ENCODE data around the gene EVA1C.
"Not testable (repeated sequence)": the region's sequence is repeated elsewhere in the genome, so short reads cannot be mapped to it uniquely, and the experiment has no call there.

The EVA1C gene

DNA sequence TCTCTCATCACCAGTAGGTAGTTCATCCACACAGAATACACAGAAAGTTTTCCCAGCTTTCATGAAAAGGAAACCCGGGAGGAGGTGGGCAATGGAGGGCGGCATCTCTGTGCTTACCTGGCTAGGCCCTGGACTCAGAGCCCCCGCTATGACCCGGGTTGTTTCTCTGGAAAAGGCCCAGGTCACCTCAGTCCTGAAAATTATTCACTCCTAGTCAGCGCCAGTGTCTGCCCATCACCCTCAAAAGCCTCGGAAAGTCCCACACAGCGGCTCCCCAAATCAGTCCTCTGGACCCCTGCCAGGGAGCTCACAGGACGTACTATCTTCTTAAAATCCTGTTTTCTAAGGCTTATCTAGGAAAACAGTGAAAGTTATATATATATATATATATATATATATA is 121.6 kb downstream of the EVA1C start:
- DNase-seq: no peak

DNA sequence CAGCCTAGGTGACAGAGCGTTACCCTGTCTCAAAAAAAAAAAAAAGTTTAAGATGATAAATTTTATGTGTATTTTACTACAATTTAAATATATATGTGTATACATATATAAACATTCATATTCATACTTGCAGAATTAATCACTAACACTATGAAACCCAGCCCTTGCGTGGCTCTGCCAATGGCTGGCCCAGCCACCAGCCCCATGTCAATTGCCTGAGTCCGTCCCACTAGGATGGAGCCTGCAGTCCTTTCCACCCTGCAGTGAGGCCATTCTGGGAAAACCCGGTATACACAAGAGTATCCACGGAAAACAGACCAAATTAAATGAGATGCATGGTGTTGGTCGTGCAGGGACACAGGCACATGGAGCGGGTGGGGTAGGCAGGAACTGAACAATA is 123.1 kb downstream of the EVA1C start:
- DNase-seq: no peak

DNA sequence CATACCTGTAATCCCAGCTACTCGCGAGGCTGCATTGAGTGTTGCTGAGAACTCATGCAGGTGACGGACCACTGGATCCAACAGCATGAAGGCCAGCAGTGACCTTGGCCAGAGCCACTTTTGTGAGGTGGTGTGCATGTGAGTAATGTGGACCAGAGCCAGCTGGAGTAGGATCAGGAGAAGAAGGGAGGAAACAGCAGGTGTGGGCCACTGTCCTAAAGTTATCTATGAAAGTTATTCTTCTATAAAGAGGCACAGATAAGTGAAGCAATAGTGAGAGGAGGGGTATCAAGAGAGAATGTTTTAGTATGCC is 125.0 kb downstream of the EVA1C start:
- DNase-seq: no peak

DNA sequence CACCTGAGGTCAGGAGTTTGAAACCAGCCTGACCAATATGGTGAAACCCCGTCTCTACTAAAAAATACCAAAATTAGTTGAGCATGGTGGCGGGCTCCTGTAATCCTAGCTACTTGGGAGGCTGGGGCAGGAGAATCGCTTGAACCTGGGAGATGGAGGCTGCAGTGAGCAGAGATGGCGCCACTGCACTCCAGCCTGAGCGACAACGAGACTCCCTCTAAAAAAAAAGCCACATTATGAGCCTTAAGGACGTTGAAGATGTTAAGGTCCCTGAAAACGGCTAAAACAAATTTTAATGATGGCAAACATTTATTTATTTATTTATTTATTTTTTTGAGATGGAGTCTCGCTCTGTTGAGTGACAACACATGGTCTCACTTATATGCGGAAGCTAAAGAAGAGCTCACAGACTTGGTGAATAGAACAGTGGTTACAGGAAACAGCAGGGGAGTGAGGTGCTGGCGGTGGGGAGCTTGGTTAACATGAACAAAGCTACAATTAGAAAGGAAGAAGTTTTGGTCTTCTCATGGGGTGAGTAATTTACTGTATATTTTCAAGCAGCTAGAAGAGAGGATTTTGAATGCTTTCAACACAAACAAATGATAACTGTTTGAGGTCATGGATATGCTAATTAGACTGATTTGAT is 125.8 kb downstream of the EVA1C start:
- no peak for DNase-seq

DNA sequence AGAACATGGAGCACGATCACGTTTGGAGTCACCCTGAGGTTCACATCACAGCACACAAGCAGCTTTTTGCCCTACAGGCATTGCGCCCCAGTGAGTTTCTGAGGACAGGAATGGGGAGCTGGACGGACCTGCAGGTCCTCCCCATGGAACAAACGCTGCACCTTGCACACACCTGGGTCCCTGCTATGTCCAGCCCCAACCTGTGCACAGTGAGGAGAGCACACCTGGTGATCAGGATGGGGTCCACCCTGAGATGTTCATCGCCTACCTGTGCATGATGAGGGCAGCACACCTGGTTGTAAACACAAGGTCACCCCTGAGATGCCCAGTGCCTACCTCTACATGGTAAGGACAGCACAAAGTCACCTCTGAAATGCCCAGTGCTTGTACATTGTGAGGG is 126.9 kb downstream of the EVA1C start:
- DNase-seq: no peak

DNA sequence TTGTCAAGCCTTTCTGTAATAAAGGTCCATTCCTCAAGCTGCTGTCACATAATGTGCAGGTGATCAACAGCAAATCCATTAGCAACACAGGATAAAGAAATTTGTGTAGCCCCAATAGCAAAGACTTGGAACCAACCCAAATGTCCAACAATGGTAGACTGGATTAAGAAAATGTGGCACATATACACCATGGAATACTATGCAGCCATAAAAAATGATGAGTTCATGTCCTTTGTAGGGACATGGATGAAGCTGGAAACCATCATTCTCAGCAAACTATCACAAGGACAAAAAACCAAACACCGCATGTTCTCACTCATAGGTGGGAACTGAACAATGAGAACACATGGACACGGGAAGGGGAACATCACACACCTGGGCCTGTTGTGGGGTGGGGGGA is 130.6 kb downstream of the EVA1C start:
- not testable (repeated sequence) for DNase-seq

DNA sequence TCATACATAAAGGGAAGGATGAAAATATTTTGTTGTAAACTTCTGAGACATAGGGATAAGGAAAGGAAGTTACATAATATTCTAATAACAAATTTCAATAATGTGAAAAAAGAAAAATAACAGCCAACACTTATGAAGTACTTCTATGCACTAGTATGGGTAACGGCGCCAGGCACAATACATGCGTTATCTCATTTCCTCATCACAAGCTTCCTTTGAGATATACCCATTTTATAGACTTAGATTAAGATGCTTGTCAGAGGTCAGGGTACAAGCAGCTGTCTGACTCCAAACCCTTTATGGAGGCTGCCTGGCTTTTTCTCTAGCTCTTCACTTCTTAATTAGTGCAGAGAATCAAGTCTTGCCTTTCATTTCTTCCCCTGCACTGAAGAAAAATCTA is 131.5 kb downstream of the EVA1C start:
- no peak for DNase-seq

DNA sequence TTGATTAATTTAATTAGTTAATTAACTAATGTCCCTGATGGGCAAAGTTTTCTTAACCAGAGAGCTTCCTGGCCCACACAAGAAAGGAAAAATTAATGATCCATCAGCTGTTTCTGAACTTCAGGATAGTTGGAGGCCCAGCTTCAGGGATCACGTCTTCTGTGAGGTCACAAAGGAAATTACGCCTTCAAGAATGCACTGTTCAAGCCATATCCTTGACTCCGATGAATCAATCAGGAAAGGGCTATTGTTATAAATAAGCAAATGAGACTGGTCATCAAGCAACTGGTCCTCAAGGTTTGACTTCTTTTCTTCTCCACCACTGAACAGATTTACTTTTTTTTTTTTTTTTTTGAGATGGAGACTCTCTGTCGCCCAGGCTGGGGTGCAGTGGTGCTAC is 132.2 kb downstream of the EVA1C start:
- DNase-seq: no peak

DNA sequence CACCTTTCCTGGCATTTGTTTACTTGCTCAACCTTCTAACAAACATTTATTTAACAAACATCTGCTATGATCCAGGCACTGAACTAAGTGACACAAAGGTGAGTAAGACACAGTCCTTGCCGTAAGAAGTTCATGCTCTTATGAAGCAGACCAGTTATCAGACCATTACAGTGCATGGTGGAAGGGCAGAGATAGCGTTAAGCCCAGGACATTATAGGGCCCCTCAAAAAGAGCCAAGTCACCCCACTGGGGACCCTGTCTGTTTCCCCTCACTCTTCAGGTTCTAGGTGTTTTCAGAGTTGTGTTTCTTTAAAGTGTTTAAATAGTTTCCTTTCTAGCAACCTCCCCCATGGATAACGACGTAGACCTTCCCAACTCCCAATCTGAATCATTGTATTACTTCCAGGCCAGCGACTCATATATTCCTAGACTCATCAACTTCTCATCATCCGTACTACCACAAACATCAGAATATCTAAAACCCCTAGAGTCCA is 133.5 kb downstream of the EVA1C start:
- no peak for DNase-seq

DNA sequence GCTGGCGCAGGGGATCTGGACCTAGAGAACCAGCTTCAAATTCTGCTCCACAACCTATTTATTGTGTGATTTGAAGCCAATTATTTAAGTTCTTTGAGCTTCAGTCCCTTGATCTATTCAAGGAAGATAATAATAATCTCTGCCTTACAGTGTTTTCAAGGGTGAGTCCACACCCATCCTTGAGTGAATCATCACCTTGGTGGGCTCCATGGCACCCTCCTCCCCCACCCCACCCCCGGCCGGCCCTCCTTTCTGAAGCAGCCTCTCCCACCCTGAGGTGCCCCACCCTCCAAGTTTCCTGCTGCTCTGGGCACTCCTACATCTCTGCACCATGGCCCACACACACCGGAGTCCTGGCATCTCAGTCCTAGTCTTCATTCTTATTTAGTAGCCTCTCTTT is 134.5 kb downstream of the EVA1C start:
- no peak for DNase-seq

DNA sequence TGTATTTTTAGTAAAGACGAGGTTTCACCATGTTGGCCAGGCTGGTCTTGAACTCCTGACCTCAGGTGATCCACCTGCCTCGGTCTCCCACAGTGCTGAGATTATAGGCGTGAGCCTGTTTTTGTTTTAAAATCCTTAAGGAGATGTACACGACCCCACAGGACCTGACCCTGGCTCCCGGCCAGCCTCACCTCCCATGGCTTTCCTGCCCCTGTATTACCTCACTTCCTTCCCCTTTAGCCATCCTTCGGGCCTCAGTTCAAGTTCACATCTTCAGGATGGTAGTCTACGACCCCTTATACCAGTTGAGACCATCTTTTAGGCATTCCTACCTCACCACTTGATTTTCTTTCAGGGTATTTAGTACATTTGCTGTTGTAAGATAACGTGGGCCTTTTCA is 136.5 kb downstream of the EVA1C start:
- DNase-seq: no peak

DNA sequence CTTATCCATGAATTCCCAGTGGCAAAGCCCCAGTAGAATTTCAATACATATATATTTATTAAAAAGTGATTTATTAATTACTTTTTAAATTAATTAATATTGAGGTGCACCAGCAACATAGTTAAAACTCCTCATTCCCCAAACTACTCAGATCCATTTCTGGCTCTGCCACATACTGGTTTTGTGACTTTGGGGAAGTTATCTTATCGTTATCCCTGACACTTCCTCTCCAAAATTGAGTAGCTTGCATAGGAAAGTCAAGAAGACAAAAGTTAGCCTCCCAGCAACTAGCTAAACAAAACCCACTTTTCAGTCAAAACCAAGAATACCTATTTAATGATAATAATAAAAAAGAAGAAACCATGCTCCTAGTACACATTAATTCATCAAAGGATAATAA is 136.9 kb downstream of the EVA1C start:
- DNase-seq: no peak

DNA sequence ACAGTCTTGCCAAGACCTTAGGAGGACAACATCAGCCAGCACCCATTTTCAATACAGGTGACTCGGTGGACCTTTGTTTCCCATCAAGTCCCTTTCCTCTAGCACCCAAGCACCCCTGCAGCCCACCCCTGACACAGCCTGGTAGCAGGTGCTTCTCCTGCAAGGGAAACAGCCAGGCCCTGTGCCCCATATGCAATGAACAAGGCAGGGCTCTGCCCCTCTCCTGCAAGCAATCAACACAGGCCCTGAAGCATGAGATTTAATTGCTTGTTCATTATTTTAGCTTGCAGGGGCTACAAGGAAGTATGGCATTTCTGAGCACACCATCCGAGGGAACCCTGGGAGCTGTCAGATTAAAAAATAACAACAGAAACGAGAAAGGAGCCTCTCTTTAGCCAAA is 137.4 kb downstream of the EVA1C start:
- DNase-seq: no peak

DNA sequence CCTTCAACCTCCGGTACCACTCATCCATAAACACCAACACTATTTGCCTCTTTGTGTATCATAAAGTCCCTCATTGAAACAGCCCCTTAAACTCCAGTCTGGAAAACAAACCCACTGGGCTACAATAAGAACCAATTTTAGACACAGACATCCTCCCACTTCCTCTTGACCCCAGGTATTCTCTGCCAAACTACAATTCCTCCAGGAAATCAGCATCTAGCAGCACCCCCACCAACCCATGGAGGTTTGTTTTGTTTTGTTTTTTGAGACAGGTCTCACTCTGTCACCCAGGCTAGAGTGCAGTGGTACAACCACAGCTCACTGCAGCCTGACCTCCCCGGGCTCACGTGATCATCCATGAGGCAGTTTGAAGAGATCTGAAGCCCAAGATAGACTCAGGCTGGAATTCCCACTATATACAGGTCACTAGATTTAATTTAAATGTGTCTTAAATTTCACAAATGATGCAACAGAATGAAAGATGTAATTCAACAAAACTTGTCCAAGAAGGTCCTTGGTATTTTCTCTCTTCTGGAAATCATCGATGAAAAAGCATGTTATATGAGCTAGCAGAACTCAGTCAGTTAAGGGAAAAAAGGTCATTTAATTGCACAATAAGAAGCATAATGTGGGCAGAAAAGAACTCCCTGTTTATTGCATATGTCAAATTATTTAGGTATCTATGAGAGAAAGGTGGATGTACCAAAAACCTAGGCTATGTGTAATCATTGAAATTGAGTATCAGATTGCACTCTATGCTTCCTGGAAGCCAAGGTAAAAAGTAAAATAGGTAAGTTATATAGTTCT is 142.5 kb downstream of the EVA1C start:
- no peak for DNase-seq

DNA sequence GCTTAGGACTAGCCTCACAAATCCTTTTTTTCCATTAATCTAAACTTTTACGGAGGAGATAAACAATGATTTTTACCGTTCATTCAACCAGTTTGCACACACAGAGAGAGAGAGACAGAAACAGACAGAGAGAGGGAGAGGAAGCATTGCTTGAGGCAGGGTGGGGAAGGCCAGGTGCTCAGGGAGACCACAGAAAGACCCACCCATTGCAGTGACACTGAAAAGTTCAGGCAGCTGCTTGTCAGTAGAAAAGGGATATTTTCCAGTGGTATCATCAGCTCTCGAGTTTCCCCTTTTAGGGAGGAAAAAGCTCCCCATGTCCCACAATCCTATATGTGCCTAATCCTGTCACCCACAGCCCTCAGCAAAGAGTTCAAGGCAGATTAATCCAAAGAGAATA is 145.6 kb downstream of the EVA1C start:
- no peak for DNase-seq

DNA sequence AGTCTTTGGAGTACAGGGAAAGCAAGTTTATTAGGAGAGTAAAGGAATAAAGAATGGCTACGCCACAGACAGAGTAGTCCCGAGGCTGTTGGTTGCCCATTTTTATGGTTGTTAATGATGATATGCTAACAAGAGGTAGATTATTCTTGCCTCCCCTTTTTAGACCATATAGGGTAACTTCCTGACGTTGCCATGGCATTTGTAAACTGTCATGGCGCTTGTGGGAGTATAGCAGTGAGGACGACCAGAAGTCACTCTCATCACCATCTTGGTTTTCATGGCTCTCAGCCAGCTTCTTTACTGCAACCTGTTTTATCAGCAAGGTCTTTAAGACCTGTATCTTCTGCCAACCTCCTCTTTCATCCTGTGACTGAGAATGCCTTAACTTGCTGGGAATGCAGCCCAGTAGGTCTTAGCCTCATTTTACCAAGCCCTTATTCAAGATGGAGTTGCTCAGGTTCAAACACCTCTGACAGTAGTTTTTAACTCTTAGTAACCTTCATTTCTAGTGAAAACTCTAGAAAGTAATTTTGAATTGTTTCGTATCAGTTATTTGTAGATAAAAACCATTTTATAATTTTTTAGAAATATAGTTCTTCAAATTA is 146.6 kb downstream of the EVA1C start:
- no peak for DNase-seq

DNA sequence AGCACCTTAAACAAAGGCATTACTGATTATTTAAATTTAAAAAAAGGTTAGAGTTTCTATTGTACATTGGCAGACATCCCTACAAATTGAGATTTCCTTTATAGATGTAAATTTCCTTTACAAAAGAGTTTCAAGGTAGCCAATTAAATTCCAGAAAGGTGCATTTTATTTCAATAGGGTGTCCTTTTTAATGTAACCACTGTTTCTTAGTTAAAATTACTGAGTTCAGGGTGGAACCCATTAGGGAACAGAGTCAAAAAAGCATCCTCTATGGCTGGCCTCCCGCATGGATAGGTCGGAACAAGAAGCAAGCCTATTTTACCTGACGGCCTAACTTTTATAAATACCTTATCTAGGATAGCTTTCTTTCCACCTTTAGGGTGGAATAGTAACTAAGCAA is 148.4 kb downstream of the EVA1C start:
- DNase-seq: no peak

DNA sequence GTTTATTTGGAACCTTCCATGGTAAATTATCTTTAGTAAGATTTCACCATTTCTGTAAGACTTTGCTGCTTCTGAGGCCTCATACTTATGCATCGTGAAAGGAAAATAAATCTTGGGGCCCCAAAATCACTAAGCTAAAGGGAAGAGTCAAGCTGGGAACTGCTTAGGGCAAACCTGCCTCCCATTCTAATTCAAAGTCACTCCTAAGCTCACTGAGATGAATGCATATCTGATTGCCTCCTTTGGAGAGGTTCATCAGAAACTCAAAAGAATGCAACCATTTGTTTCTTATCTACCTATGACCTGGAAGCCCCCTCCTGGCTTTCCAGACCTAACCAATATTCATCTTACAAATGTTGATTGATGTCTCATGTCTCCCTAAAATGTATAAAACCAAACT is 149.0 kb downstream of the EVA1C start:
- not testable (repeated sequence) for DNase-seq

DNA sequence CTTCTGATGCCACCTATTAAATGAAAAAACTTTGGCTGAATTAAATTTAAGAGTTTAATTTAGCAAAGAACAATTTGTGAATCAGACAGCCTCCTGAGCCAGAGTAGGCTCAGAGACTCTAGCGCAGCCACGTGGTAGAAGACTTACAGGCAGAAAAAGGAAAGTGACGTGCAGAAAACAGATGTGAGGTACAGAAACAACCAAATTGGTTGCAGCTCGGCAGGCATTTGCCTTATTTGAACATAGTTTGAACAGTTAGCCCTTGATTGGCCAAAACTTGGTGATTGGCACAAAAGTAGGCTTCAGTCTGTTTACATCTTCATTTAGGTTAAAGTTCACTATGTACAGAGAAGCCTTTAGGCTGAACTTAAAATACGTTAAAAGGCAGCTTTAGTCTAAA is 149.9 kb downstream of the EVA1C start:
- DNase-seq: no peak

DNA sequence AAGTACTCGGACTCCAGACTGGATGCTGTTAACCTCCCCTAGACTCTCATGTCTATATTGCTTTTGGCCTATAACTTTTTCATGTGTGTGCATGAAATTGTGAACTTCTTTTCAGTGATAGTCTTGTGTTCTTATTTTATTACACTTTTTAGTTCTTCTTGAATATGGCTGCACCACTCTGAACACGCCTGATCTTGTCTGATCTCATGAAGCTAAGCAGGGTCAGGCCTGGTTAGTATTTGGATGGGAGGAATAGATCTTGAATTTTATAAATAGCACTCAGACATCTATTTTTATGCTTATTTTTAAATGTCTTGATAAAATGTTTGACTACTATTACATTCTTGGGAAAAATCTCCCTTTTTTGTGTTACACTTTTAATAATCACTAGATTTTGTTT is 150.4 kb downstream of the EVA1C start:
- no peak for DNase-seq

All from NCI-H1048 (cell line).